Activated naive CD4-positive, alpha-beta T cell treated with anti-CD3 and anti-CD28 coated beads, Interleukin-2, amount 10 ng/mL, durations not matched to agents 7 days and 5 days (primary cell): ENCODE results near the gene MADD.

Experiments
- CTCF ChIA-PET: fragments of 350-600 bp; sonication (Branson Sonifier 250); formaldehyde crosslinking; loops from one replicate; lab custom pipeline; 2021; ENCODE audit warnings: antibody characterized with exemption; lab: Charles Lee
- DNase-seq: peaks from one replicate; pipeline ENCODE4 v3.0.0-alpha.2; 2020
- H3K27ac Mint-ChIP-seq: one replicate; pipeline ENCODE4 v1.8.0; 2021; ENCODE audit warnings: mild to moderate bottlenecking, moderate library complexity, mixed read lengths
- H3K27me3 Mint-ChIP-seq: one replicate; pipeline ENCODE4 v1.8.0; 2021; ENCODE audit warnings: mild to moderate bottlenecking, mixed read lengths
- H3K36me3 Mint-ChIP-seq: one replicate; pipeline ENCODE4 v1.8.0; 2021; ENCODE audit warnings: mixed read lengths
- H3K4me1 Mint-ChIP-seq: one replicate; pipeline ENCODE4 v1.8.0; 2021; ENCODE audit warnings: mixed read lengths
- H3K4me3 Mint-ChIP-seq: one replicate; pipeline ENCODE4 v1.8.0; 2021; ENCODE audit warnings: mild to moderate bottlenecking, moderate library complexity, mixed read lengths
- H3K9me3 Mint-ChIP-seq: one replicate; pipeline ENCODE4 v1.8.0; 2021; ENCODE audit warnings: mixed read lengths

The MADD gene

GRCh38 chr11:47337229-47337924, 67.4 kb downstream of the MADD start:
- no peaks in the 10 kb centered on the region for H3K36me3 Mint-ChIP-seq
- no peaks in the 10 kb centered on the region for H3K4me1 Mint-ChIP-seq
- H3K27ac Mint-ChIP-seq = no peak overlapping the region
- CTCF ChIA-PET = interaction anchor here (1.1 kb wide), 1 partner anchor 75 kb away, joined by 4 read pairs; no protein-coding TSS in a partner anchor
- DNase-seq = no peak
- H3K27me3 Mint-ChIP-seq = no peaks in the 10 kb centered on the region
- H3K9me3 Mint-ChIP-seq = no peaks in the 10 kb centered on the region
- no peak overlapping the region for H3K4me3 Mint-ChIP-seq

- no peak for DNase-seq
- H3K4me1 Mint-ChIP-seq = no peaks in the 10 kb centered on the region
- no peaks in the 10 kb centered on the region for H3K9me3 Mint-ChIP-seq
- H3K36me3 Mint-ChIP-seq = no peaks in the 10 kb centered on the region
- CTCF ChIA-PET = no interaction called here
- no peak overlapping the region for H3K27ac Mint-ChIP-seq
- H3K4me3 Mint-ChIP-seq = no peak overlapping the region
- peaks cover 4% of the 10 kb centered on the region for H3K27me3 Mint-ChIP-seq
Measured at GRCh38 chr11:47338396-47339241, 68.7 kb downstream of the MADD start.

- no peaks in the 10 kb centered on the region for H3K4me1 Mint-ChIP-seq
- H3K9me3 Mint-ChIP-seq = no peaks in the 10 kb centered on the region
- no peak overlapping the region for H3K4me3 Mint-ChIP-seq
- H3K27me3 Mint-ChIP-seq = peaks cover 4% of the 10 kb centered on the region
- H3K36me3 Mint-ChIP-seq = no peaks in the 10 kb centered on the region
- H3K27ac Mint-ChIP-seq = no peak overlapping the region
- CTCF ChIA-PET = no interaction called here
- DNase-seq = no peak
Measured at GRCh38 chr11:47340010-47340409, 70.1 kb downstream of the MADD start.

GRCh38 chr11:47340980-47341775, 71.2 kb downstream of the MADD start:
- Mint-ChIP-seq H3K4me1 (no peaks in the 10 kb centered on the region), H3K36me3 (no peaks in the 10 kb centered on the region), H3K9me3 (no peaks in the 10 kb centered on the region), H3K4me3 (no peak overlapping the region), H3K27ac (no peak overlapping the region), H3K27me3 (peaks cover 4% of the 10 kb centered on the region)
- CTCF ChIA-PET = no interaction called here
- DNase-seq = no peak

- Mint-ChIP-seq H3K27ac (no peak overlapping the region), H3K9me3 (no peaks in the 10 kb centered on the region), H3K4me1 (no peaks in the 10 kb centered on the region), H3K27me3 (peaks cover 4% of the 10 kb centered on the region), H3K36me3 (no peaks in the 10 kb centered on the region), H3K4me3 (no peak overlapping the region)
- CTCF ChIA-PET = no interaction called here
- no peak for DNase-seq
Measured at GRCh38 chr11:47342036-47342803, 72.3 kb downstream of the MADD start.

- peaks cover 4% of the 10 kb centered on the region for H3K27me3 Mint-ChIP-seq
- DNase-seq = no peak
- CTCF ChIA-PET = no interaction called here
- H3K4me1 Mint-ChIP-seq = no peaks in the 10 kb centered on the region
- no peak overlapping the region for H3K4me3 Mint-ChIP-seq
- no peaks in the 10 kb centered on the region for H3K9me3 Mint-ChIP-seq
- no peak overlapping the region for H3K27ac Mint-ChIP-seq
- H3K36me3 Mint-ChIP-seq = no peaks in the 10 kb centered on the region
Measured at GRCh38 chr11:47342854-47343253, 72.9 kb downstream of the MADD start.

GRCh38 chr11:47345890-47346563, 76.1 kb downstream of the MADD start:
- Mint-ChIP-seq H3K4me1 (no peaks in the 10 kb centered on the region), H3K27me3 (peaks cover 7% of the 10 kb centered on the region), H3K36me3 (no peaks in the 10 kb centered on the region), H3K4me3 (no peak overlapping the region), H3K27ac (no peak overlapping the region), H3K9me3 (no peaks in the 10 kb centered on the region)
- no peak for DNase-seq
- CTCF ChIA-PET = interaction anchor here (0.8 kb wide), 1 partner anchor 86 kb away, joined by 3 read pairs; no protein-coding TSS in a partner anchor

- Mint-ChIP-seq H3K27me3 (peaks cover 7% of the 10 kb centered on the region), H3K4me1 (no peaks in the 10 kb centered on the region), H3K27ac (no peak overlapping the region), H3K9me3 (no peaks in the 10 kb centered on the region), H3K4me3 (no peak overlapping the region), H3K36me3 (no peaks in the 10 kb centered on the region)
- no peak for DNase-seq
- CTCF ChIA-PET = interaction anchor here (0.6 to 0.8 kb wide), 2 partner anchors 13 to 87 kb away, joined by 3 read pairs; no protein-coding TSS in a partner anchor
Measured at GRCh38 chr11:47347137-47347536, 77.2 kb downstream of the MADD start.

- H3K4me3 Mint-ChIP-seq = no peak overlapping the region
- H3K36me3 Mint-ChIP-seq = no peaks in the 10 kb centered on the region
- CTCF ChIA-PET = no interaction called here
- peaks cover 3% of the 10 kb centered on the region for H3K27me3 Mint-ChIP-seq
- H3K27ac Mint-ChIP-seq = no peak overlapping the region
- no peaks in the 10 kb centered on the region for H3K9me3 Mint-ChIP-seq
- H3K4me1 Mint-ChIP-seq = no peaks in the 10 kb centered on the region
- DNase-seq = no peak
Measured at GRCh38 chr11:47348131-47348802, 78.3 kb downstream of the MADD start.

GRCh38 chr11:47348859-47349258, 78.9 kb downstream of the MADD start:
- CTCF ChIA-PET = interaction anchor here (0.6 kb wide), 1 partner anchor 507 kb away, joined by 4 read pairs; no protein-coding TSS in a partner anchor
- H3K4me3 Mint-ChIP-seq = no peak overlapping the region
- peak; percentile 48 for DNase-seq
- H3K27me3 Mint-ChIP-seq = peaks cover 3% of the 10 kb centered on the region
- H3K27ac Mint-ChIP-seq = no peak overlapping the region
- H3K4me1 Mint-ChIP-seq = no peaks in the 10 kb centered on the region
- no peaks in the 10 kb centered on the region for H3K36me3 Mint-ChIP-seq
- no peaks in the 10 kb centered on the region for H3K9me3 Mint-ChIP-seq

- DNase-seq = no peak
- CTCF ChIA-PET = no interaction called here
- Mint-ChIP-seq H3K36me3 (no peaks in the 10 kb centered on the region), H3K4me1 (no peaks in the 10 kb centered on the region), H3K9me3 (no peaks in the 10 kb centered on the region), H3K4me3 (no peak overlapping the region), H3K27me3 (peaks cover 3% of the 10 kb centered on the region), H3K27ac (no peak overlapping the region)
Measured at GRCh38 chr11:47349521-47350095, 79.7 kb downstream of the MADD start.

GRCh38 chr11:47350315-47350714, 80.4 kb downstream of the MADD start:
- Mint-ChIP-seq H3K4me1 (no peaks in the 10 kb centered on the region), H3K36me3 (no peaks in the 10 kb centered on the region), H3K9me3 (no peaks in the 10 kb centered on the region), H3K27ac (no peak overlapping the region), H3K27me3 (peaks cover 3% of the 10 kb centered on the region), H3K4me3 (no peak overlapping the region)
- CTCF ChIA-PET = no interaction called here
- no peak for DNase-seq
